ENCODE data around the gene SNED1. TPM values are rescaled to one million over a fixed set of nuclear protein-coding genes. Genes with fewer than 3 reads are reported as not detected.

SNED1 gene
- polyA plus RNA-seq, 1 donor (not counting 4 experiments of a cell fraction or from before 2014, with no cell fraction given), result 0.12 TPM

DNA sequence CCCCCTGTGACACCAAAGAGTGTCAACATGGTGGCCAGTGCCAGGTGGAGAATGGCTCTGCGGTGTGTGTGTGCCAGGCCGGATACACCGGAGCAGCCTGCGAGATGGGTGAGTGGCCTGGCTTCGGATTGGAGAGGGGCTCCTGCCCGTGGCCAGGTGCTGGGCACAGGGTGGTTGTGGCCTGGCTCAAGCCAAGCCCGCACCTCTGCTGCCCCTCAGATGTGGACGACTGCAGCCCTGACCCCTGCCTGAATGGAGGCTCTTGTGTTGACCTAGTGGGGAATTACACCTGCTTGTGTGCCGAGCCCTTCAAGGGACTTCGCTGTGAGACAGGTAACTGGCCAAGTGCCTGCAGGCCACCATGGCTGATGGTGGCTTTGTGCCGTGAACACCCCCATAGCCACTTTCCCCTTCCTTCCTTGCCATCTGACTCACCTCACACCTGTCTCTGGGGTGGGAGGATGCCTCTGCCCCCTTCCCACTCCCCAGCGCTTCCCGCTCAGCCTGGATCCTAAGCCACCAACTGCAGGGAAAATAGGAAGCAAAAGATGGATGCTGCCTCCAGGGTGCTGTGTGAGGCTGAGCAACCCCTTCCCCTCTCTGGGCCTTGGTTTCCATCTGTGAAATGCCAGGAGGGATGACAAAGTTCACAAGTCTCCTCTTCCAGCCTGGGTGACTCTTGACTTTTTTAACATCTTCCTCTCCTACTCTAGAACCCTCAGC lies 41.8 kb downstream of the SNED1 start:
- Histone ChIP-seq H3K79me2 (ENCODE audit: control insufficient read depth, insufficient read depth, low read length) (no peaks in the 10 kb centered on the region), H3K9ac (ENCODE audit: control insufficient read depth, extremely low read depth, insufficient read depth, low read length) (no peak overlapping the region), H3K9me1 (ENCODE audit: control insufficient read depth, extremely low read depth, insufficient read depth, low read length) (no peaks in the 10 kb centered on the region), H3K27me3 (ENCODE audit: control insufficient read depth, extremely low read depth, insufficient read depth, low read length) (peaks cover 31% of the 10 kb centered on the region), H3K27ac (ENCODE audit: control insufficient read depth, insufficient read depth, low read length) (no peak overlapping the region), H3K4me1 (ENCODE audit: control insufficient read depth, extremely low read depth, insufficient read depth, low read length) (peaks cover 8% of the 10 kb centered on the region), H3K36me3 (ENCODE audit: control insufficient read depth in 2 of 2, extremely low read depth in 1 of 2, insufficient read depth in 2 of 2, low read length in 2 of 2) (no peaks in the 10 kb centered on the region), H3K4me2 (ENCODE audit: control insufficient read depth, extremely low read depth, insufficient read depth, low read depth, low read length) (no peak overlapping the region), H2AFZ (ENCODE audit: control insufficient read depth, low read length) (no peak overlapping the region), H4K20me1 (ENCODE audit: control insufficient read depth, extremely low read depth, insufficient read depth, low read length) (no peaks in the 10 kb centered on the region), H3K4me3 (ENCODE audit: control insufficient read depth in 2 of 3, extremely low read depth in 1 of 3, insufficient read depth in 2 of 3, low read depth in 1 of 3, low read length in 3 of 3) (no peak overlapping the region), H3K9me3 (ENCODE audit: control insufficient read depth, low read depth, low read length) (no peaks in the 10 kb centered on the region)
- DNase-seq (ENCODE audit: low read depth, low spot score) (no peak), FAIRE-seq (no peak)
- TF ChIP-seq, protein P1, sequence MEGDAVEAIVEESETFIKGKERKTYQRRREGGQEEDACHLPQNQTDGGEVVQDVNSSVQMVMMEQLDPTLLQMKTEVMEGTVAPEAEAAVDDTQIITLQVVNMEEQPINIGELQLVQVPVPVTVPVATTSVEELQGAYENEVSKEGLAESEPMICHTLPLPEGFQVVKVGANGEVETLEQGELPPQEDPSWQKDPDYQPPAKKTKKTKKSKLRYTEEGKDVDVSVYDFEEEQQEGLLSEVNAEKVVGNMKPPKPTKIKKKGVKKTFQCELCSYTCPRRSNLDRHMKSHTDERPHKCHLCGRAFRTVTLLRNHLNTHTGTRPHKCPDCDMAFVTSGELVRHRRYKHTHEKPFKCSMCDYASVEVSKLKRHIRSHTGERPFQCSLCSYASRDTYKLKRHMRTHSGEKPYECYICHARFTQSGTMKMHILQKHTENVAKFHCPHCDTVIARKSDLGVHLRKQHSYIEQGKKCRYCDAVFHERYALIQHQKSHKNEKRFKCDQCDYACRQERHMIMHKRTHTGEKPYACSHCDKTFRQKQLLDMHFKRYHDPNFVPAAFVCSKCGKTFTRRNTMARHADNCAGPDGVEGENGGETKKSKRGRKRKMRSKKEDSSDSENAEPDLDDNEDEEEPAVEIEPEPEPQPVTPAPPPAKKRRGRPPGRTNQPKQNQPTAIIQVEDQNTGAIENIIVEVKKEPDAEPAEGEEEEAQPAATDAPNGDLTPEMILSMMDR (optimal IDR thresholded peaks at IDR 0.05 in 1 of 3, IDR thresholded peaks at IDR 0.05 in 1 of 3, conservative IDR thresholded peaks at IDR 0.05 in 1 of 3; ENCODE audit: extremely low read depth in 1 of 3, insufficient read depth in 2 of 3, low read length in 3 of 3), result no peak
- TF ChIP-seq EZH2 (IDR thresholded peaks at IDR 0.05; ENCODE audit: low read length), result no peak
- dilution Hi-C loops (cut with MboI; ENCODE audit: extremely low pct_ligation_motif_present, low sequenced_read_pairs), result no loop called here

DNA sequence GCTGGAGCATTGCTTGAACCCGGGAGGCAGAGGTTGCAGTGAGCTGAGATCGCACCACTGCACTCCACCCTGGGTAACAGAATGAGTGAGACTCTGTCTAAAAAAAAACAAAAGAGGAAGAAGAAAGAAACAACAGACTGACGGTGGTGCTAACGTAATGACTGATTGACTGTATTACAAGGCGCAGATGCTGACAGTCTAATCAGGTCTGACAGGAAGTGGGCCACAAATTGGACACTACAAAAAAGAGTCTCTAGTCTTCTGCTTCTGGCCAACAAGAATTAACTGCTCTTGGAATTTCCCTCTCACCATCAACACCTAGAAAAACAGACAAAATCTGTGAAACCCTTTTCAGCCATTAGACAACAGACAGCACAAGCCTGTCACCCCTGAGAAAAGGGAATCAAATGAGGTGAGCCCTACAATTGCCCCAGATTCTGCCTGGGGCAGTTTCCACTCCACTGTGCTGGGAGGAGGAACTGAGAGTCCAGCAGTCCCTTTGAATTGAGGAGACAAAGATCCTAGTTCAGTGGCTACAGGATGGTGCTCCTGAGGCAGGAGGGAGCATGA lies 43.3 kb downstream of the SNED1 start:
- H3K9me1 ChIP-seq (ENCODE audit: control insufficient read depth, extremely low read depth, insufficient read depth, low read length), result no peaks in the 10 kb centered on the region
- no peaks in the 10 kb centered on the region for H3K9me3 ChIP-seq (ENCODE audit: control insufficient read depth, low read depth, low read length)
- H2AFZ ChIP-seq (ENCODE audit: control insufficient read depth, low read length), result no peak overlapping the region
- H3K36me3 ChIP-seq (ENCODE audit: control insufficient read depth in 2 of 2, extremely low read depth in 1 of 2, insufficient read depth in 2 of 2, low read length in 2 of 2), result no peaks in the 10 kb centered on the region
- H3K79me2 ChIP-seq (ENCODE audit: control insufficient read depth, insufficient read depth, low read length), result no peaks in the 10 kb centered on the region
- TF ChIP-seq EZH2 (IDR thresholded peaks at IDR 0.05; ENCODE audit: low read length), result no peak
- TF ChIP-seq, protein P1 (optimal IDR thresholded peaks at IDR 0.05 in 1 of 3, IDR thresholded peaks at IDR 0.05 in 1 of 3, conservative IDR thresholded peaks at IDR 0.05 in 1 of 3; ENCODE audit: extremely low read depth in 1 of 3, insufficient read depth in 2 of 3, low read length in 3 of 3), result no peak
- H3K4me1 ChIP-seq (ENCODE audit: control insufficient read depth, extremely low read depth, insufficient read depth, low read length), result peaks cover 2% of the 10 kb centered on the region
- H4K20me1 ChIP-seq (ENCODE audit: control insufficient read depth, extremely low read depth, insufficient read depth, low read length), result no peaks in the 10 kb centered on the region
- H3K4me3 ChIP-seq (ENCODE audit: control insufficient read depth in 2 of 3, extremely low read depth in 1 of 3, insufficient read depth in 2 of 3, low read depth in 1 of 3, low read length in 3 of 3), result no peak overlapping the region
- H3K4me2 ChIP-seq (ENCODE audit: control insufficient read depth, extremely low read depth, insufficient read depth, low read depth, low read length), result no peak overlapping the region
- peaks cover 23% of the 10 kb centered on the region for H3K27me3 ChIP-seq (ENCODE audit: control insufficient read depth, extremely low read depth, insufficient read depth, low read length)
- FAIRE-seq (no peak), DNase-seq (ENCODE audit: low read depth, low spot score) (no peak)
- no peak overlapping the region for H3K9ac ChIP-seq (ENCODE audit: control insufficient read depth, extremely low read depth, insufficient read depth, low read length)
- no peak overlapping the region for H3K27ac ChIP-seq (ENCODE audit: control insufficient read depth, insufficient read depth, low read length)
- dilution Hi-C loops (cut with MboI; ENCODE audit: extremely low pct_ligation_motif_present, low sequenced_read_pairs), result no loop called here
